NK-92 (cell line): ENCODE measurements around the gene RNF141.

Experiments used
- DNase-seq: peaks from one replicate; lab custom pipeline; 2025; ENCODE audit not compliant: unreplicated experiment; lab: John Stamatoyannopoulos, UW

RNF141 gene

GRCh38 chr11:10561043-10561818 lies 20.2 kb upstream of the RNF141 start:
- no peak for DNase-seq

GRCh38 chr11:10558288-10558687 lies 17.3 kb upstream of the RNF141 start:
- no peak for DNase-seq

GRCh38 chr11:10556590-10556989 lies 15.6 kb upstream of the RNF141 start:
- DNase-seq: no peak

GRCh38 chr11:10551845-10552352 lies 10.9 kb upstream of the RNF141 start:
- no peak for DNase-seq

DNA sequence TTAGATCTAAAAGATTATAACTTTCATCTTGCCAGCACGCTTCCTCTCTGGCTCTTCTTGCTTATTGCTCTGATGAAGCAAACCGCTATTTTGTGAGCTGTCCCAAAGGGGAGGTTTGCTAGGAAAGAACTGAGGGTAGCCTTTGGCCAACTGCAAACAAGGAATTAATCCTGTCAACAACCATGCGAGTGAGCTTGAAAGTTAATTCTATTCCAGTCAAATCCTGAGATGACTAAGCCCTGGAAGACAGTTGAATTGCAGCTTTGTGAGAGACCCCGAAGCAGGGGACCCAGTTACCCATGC lies 10.3 kb upstream of the RNF141 start:
- no peak for DNase-seq

GRCh38 chr11:10550503-10551289 lies 9.7 kb upstream of the RNF141 start:
- DNase-seq: no peak

GRCh38 chr11:10544491-10545465 lies 3.8 kb upstream of the RNF141 start:
- DNase-seq: no peak

DNA sequence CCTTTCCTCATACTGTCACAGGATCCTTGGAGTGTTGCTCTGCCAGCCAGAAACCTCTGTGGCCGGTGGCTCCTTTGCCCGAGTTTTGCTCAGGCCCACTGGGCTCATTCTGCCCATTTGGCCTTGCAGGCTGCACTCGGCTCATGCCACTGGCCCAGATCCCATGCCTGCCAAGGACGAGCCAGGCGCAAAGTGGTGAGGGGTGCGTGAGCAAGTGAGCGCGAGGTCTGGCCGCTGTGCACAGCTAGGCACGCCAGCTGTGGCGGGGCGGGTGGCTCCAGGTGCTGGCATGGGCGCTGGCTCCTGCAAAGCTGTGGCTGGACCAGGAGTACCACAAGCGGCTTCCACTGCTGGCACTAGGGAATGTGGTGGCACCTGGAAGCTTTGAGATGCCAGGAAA lies 2.8 kb upstream of the RNF141 start:
- no peak for DNase-seq

DNA sequence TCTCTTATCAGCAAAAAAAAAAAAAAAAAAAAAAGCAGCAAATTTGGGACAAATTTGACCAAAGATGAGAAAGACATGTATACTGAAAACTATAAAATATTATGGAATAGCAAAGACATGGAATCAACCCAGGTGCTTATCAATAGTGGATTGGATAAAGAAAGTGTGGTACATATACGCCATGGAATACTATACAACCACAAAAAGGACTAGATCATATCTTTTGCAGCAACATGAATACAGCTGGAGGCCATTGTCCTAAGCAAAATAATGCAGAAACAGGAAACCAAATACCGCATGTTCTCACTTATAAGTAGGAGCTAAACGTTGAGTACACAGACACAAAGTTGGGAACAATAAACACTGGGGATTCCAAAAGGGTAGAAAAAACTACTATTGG lies 1.8 kb upstream of the RNF141 start:
- DNase-seq: no peak

DNA sequence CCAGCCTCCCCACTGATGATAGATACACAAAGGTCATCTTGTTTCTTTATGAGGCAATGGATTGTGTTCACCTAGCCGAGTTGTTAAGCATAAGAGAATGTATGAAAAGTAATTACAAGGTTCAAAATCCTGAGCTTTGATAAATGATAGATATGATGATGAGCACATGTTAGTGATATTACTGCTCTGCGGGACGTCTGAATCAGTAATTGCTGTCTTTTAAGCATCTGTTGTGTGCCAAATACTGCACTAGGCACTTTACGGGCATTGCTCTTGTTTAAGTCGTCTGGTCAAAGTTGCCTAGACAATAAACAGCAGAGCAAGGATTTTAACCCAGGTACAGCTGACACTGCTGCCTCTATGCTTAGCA lies 559 bp upstream of the RNF141 start:
- DNase-seq: no peak

DNA sequence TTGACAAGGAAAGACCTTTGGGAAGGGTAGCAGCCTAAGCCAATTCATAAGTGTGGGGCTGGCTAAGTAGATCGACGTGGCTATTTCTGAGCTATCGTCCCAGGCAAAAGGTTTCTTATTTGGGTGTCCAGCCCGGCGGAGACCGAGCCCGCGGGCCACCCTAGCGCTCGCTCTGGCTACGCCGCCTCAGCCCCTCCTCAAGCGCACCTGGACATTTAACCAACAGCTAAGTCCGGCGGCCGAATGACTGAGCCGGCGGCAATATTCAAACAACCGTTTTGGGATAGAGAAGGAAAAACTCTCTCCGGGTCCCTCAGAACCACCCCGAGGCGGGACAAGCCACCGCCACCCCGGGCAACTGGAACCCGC lies 457 bp downstream of the RNF141 start:
- DNase-seq: no peak

GRCh38 chr11:10539339-10539738 lies 1.6 kb downstream of the RNF141 start:
- no peak for DNase-seq

- DNase-seq: no peak
Measured at GRCh38 chr11:10538924-10539323, 2.1 kb downstream of the RNF141 start.

GRCh38 chr11:10537600-10537999 lies 3.4 kb downstream of the RNF141 start:
- no peak for DNase-seq

GRCh38 chr11:10534316-10534715 lies 6.7 kb downstream of the RNF141 start:
- DNase-seq: no peak

DNA sequence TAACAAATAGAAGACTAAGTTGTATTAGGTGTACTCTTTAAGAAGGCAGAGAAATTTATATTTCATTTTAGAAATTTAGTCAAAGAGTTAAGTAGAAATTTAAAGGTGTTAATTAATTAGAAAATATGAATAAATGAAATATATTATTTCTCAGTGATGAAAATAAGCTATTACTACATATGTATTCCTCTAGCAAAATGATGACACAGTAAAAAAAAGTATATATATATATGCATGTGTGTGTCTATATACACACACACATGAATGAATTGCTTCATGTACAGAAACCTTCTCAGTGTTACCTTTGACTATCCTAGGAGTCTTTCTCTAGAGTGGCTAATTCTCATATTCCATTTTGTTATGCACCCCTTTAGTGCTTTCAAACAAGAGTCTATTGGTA lies 7.7 kb downstream of the RNF141 start:
- no peak for DNase-seq

GRCh38 chr11:10532526-10532925 lies 8.5 kb downstream of the RNF141 start:
- no peak for DNase-seq

DNA sequence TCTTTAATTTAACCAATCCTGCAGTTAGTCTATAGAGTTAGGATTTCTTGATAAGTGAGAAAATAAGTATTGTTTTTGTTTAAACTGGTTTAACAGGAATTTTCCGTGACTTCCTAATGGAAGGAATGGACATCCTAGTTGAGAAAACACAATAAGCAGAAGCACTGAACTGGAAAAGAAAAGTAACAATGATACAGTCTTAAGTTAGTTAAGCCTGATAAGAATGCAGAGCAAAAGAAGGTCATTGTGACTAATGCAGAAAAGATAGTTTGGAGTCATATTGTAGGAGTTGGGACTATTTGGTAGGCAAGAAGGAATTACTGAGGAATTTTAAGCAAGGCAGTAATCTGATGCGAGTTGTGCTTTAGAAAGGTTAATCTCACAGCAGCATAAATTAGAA lies 11.7 kb downstream of the RNF141 start:
- DNase-seq: no peak

- DNase-seq: no peak
Measured at GRCh38 chr11:10528121-10528520, 12.9 kb downstream of the RNF141 start.

DNA sequence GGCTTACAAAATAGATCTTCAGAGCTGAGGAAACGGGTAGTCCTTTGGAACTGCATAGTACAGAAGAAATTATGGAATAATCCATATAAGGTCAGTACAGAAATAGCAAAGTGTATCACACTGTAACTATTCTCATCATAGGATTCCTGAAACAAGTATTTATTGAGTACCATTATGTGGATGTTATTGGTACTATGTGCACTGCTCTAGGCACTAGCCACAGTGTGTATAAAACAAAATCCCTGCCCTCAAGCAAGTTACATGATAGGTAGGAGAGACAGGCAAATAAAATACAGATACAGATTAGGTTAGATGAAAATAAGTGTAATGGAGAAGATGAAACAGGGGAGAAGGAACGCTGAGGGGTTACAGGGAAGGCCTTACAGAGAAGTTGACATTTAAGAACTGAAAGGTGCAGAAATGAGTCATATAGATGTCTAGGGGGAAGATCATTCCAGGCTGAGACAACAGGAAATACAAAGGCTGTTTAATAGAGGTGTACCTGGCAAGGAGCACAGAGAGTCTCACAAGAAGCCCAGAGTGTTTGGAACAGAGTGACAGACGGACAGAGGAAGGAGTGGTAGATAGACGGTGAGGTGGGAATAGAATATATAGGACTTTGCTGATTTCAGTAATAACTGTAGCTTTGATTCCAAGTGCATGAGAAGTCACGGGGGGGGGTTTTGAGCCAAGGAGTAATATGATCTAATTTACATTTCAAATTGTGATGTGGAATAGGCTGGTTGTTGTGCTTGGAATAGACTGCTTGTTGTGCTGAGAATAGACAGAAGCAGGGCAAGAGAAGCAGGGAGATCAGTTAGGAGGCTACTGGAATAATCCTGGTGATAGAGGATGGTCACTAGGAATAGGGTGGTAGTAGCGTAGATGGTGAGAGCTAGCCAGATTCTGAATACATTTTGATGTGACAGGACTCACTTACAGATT lies 13.7 kb downstream of the RNF141 start:
- DNase-seq: no peak
